Measurements from ENCODE around the gene NEK4. TPM values are rescaled to one million over a fixed set of nuclear protein-coding genes. Genes with fewer than 3 reads are reported as not detected.

Gene NEK4
- total and polyA plus RNA-seq, 2 of the 13 experiments (the other 11 are each of a cell fraction or from before 2014, with no cell fraction given): 16.5 to 38.0 TPM

DNA sequence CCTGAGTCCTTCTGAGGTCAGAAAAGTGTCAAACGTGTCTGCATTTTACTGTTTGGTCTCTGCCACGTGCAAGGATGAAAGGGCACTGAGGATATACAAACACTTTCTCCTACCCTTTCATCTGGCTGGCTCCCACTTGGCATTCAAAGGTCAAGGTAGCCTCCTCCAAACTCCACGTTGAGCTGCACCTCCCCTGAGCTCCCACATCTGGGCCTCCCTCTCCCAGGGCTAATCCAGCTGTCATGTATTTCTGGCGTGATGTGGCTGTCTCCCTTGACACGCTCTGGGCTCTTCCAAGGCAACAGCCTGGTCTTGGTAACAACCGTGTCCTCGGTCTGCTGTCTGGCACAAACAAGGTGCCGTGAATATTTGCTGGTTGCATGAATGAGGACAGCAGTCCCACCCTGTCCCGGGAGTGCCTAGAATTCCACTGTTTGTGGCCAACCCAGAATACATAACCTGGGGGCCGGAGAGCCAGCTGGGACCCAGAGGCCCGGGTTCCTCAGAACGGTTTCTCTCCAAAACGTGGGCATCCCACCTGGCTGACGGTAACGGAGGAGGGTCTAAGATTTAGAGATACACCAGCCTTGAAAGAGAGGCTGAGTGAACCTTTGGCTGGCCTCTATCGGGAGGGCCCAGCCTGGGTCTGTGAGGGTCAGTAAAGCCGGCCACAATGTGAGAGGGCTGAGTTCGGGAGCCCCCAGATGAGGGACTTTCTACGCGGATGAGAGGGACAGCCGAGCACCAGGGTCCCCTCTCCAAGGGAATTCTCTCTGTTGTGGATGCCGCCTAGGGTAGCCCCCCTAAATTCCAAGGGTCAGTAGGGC is 65.9 kb downstream of the NEK4 start (continued):
- TF ChIP-seq, protein P1, sequence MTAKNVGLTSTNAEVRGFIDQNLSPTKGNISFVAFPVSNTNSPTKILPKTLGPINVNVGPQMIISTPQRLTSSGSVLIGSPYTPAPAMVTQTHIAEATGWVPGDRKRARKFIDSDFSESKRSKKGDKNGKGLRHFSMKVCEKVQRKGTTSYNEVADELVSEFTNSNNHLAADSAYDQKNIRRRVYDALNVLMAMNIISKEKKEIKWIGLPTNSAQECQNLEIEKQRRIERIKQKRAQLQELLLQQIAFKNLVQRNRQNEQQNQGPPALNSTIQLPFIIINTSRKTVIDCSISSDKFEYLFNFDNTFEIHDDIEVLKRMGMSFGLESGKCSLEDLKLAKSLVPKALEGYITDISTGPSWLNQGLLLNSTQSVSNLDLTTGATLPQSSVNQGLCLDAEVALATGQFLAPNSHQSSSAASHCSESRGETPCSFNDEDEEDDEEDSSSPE (CRISPR knock-in tag; IDR thresholded peaks at IDR 0.05): peak; percentile 54; the same call in 1 of the 2 replicates
- TF ChIP-seq, protein P2, sequence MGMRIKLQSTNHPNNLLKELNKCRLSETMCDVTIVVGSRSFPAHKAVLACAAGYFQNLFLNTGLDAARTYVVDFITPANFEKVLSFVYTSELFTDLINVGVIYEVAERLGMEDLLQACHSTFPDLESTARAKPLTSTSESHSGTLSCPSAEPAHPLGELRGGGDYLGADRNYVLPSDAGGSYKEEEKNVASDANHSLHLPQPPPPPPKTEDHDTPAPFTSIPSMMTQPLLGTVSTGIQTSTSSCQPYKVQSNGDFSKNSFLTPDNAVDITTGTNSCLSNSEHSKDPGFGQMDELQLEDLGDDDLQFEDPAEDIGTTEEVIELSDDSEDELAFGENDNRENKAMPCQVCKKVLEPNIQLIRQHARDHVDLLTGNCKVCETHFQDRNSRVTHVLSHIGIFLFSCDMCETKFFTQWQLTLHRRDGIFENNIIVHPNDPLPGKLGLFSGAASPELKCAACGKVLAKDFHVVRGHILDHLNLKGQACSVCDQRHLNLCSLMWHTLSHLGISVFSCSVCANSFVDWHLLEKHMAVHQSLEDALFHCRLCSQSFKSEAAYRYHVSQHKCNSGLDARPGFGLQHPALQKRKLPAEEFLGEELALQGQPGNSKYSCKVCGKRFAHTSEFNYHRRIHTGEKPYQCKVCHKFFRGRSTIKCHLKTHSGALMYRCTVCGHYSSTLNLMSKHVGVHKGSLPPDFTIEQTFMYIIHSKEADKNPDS (CRISPR knock-in tag; IDR thresholded peaks at IDR 0.05): peak; percentile 41; the same call in 1 of the 2 replicates
- peak; percentile 97 for TF ChIP-seq PITX1 (CRISPR knock-in tag; IDR thresholded peaks at IDR 0.05)
- peak; percentile 76; the same call in 1 of the 2 replicates for TF ChIP-seq NKX3-1 (CRISPR knock-in tag; IDR thresholded peaks at IDR 0.05)
- TF ChIP-seq ZBTB21 (CRISPR knock-in tag; IDR thresholded peaks at IDR 0.05): peak; percentile 56; the same call in 1 of the 2 replicates
- 0 out of 2 replicates have a peak, but pooled peaks have one; percentile 19 for TF ChIP-seq TOE1 (CRISPR knock-in tag; IDR thresholded peaks at IDR 0.05)
- peak; percentile 65; the same call in 1 of the 2 replicates for TF ChIP-seq ZNF205 (CRISPR knock-in tag; IDR thresholded peaks at IDR 0.05)
- TF ChIP-seq HMG20A (CRISPR knock-in tag; IDR thresholded peaks at IDR 0.05; ENCODE audit: borderline replicate concordance): peak; percentile 86
- TF ChIP-seq ATF7-NPFF (CRISPR knock-in tag; IDR thresholded peaks at IDR 0.05; ENCODE audit: low read depth): no peak
- peak; percentile 90 for TF ChIP-seq SALL1 (CRISPR knock-in tag; IDR thresholded peaks at IDR 0.05)
- no peak for TF ChIP-seq HNRNPL (IDR thresholded peaks at IDR 0.05; ENCODE audit: low read depth, low read length)
- TF ChIP-seq, protein P3, sequence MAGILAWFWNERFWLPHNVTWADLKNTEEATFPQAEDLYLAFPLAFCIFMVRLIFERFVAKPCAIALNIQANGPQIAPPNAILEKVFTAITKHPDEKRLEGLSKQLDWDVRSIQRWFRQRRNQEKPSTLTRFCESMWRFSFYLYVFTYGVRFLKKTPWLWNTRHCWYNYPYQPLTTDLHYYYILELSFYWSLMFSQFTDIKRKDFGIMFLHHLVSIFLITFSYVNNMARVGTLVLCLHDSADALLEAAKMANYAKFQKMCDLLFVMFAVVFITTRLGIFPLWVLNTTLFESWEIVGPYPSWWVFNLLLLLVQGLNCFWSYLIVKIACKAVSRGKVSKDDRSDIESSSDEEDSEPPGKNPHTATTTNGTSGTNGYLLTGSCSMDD (CRISPR knock-in tag; IDR thresholded peaks at IDR 0.05): no peak
- TF ChIP-seq RFXAP (CRISPR knock-in tag; IDR thresholded peaks at IDR 0.05; ENCODE audit: borderline replicate concordance): peak; percentile 79; the same call in 1 of the 2 replicates
- TF ChIP-seq, protein P4, sequence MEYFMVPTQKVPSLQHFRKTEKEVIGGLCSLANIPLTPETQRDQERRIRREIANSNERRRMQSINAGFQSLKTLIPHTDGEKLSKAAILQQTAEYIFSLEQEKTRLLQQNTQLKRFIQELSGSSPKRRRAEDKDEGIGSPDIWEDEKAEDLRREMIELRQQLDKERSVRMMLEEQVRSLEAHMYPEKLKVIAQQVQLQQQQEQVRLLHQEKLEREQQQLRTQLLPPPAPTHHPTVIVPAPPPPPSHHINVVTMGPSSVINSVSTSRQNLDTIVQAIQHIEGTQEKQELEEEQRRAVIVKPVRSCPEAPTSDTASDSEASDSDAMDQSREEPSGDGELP (IDR thresholded peaks at IDR 0.05; ENCODE audit: borderline replicate concordance, low read depth): peak; percentile 80; the same call in 1 of the 2 replicates
- peak; percentile 80; the same call in 1 of the 2 replicates for TF ChIP-seq DNMT3B (CRISPR knock-in tag; conservative IDR thresholded peaks at IDR 0.05)
- TF ChIP-seq, protein P5, sequence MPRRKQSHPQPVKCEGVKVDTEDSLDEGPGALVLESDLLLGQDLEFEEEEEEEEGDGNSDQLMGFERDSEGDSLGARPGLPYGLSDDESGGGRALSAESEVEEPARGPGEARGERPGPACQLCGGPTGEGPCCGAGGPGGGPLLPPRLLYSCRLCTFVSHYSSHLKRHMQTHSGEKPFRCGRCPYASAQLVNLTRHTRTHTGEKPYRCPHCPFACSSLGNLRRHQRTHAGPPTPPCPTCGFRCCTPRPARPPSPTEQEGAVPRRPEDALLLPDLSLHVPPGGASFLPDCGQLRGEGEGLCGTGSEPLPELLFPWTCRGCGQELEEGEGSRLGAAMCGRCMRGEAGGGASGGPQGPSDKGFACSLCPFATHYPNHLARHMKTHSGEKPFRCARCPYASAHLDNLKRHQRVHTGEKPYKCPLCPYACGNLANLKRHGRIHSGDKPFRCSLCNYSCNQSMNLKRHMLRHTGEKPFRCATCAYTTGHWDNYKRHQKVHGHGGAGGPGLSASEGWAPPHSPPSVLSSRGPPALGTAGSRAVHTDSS (CRISPR knock-in tag; conservative IDR thresholded peaks at IDR 0.05): no peak
- TF ChIP-seq, protein P6, sequence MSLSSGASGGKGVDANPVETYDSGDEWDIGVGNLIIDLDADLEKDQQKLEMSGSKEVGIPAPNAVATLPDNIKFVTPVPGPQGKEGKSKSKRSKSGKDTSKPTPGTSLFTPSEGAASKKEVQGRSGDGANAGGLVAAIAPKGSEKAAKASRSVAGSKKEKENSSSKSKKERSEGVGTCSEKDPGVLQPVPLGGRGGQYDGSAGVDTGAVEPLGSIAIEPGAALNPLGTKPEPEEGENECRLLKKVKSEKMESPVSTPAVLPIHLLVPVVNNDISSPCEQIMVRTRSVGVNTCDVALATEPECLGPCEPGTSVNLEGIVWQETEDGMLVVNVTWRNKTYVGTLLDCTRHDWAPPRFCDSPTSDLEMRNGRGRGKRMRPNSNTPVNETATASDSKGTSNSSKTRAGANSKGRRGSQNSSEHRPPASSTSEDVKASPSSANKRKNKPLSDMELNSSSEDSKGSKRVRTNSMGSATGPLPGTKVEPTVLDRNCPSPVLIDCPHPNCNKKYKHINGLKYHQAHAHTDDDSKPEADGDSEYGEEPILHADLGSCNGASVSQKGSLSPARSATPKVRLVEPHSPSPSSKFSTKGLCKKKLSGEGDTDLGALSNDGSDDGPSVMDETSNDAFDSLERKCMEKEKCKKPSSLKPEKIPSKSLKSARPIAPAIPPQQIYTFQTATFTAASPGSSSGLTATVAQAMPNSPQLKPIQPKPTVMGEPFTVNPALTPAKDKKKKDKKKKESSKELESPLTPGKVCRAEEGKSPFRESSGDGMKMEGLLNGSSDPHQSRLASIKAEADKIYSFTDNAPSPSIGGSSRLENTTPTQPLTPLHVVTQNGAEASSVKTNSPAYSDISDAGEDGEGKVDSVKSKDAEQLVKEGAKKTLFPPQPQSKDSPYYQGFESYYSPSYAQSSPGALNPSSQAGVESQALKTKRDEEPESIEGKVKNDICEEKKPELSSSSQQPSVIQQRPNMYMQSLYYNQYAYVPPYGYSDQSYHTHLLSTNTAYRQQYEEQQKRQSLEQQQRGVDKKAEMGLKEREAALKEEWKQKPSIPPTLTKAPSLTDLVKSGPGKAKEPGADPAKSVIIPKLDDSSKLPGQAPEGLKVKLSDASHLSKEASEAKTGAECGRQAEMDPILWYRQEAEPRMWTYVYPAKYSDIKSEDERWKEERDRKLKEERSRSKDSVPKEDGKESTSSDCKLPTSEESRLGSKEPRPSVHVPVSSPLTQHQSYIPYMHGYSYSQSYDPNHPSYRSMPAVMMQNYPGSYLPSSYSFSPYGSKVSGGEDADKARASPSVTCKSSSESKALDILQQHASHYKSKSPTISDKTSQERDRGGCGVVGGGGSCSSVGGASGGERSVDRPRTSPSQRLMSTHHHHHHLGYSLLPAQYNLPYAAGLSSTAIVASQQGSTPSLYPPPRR (CRISPR knock-in tag; IDR thresholded peaks at IDR 0.05; ENCODE audit: borderline replicate concordance): peak; percentile 94

Data from HepG2 (cell line).